SK-N-MC (cell line): ENCODE measurements around the gene MANBA.

Source experiments
- EZH2 ChIP-seq: fragments of 200-600 bp; sonication (generic); IDR thresholded peaks from one replicate; pipeline ENCODE4 v1.6.1; 2017; ENCODE audit warnings: antibody characterized with exemption
- FOXP2 ChIP-seq: optimal IDR thresholded peaks from 2 replicates; pipeline ENCODE3; 2011; ENCODE audit warnings: mild to moderate bottlenecking, moderate library complexity; ENCODE audit not compliant: insufficient read depth; ENCODE audit errors: extremely low read length, control extremely low read depth
- POLR2AphosphoS5 ChIP-seq: IDR thresholded peaks from 2 replicates; pipeline ENCODE4 v1.6.1; 2012; ENCODE audit warnings: mild to moderate bottlenecking, low read depth, low read length, borderline replicate concordance

- 0 out of 2 replicates have a peak, but pooled peaks have one; percentile 62 for TF ChIP-seq POLR2AphosphoS5
- TF ChIP-seq EZH2: no peak
- TF ChIP-seq FOXP2: peak; percentile 44
These were observed at the start of gene MANBA for GRCh38 chr4:102760645-102761295.
